Vagina (tissue), 2 donors: ENCODE results near the gene CPLX3.

ENCODE experiments used
- CTCF ChIP-seq, 3 experiments: fragments of 450-650 bp in 2 of 3; fragments of 200-600 bp in 1 of 3; sonication (generic) in 1 of 3; IDR thresholded peaks; one replicate each; pipeline ENCODE4 v1.5.1; 2017 to 2019; ENCODE audit warnings: antibody characterized with exemption in 3 of 3, mild to moderate bottlenecking in 2 of 3, moderate library complexity in 2 of 3
- POLR2A ChIP-seq, 2 donors: fragments of 450-650 bp; IDR thresholded peaks; one replicate each; pipeline ENCODE4 v1.6.1; 2017; ENCODE audit warnings: antibody characterized with exemption in 2 of 2, mild to moderate bottlenecking in 2 of 2, moderate library complexity in 2 of 2

GRCh38 chr15:74785194-74786032, 41.0 kb upstream of the CPLX3 start:
- TF ChIP-seq CTCF (IDR thresholded peaks at IDR 0.05) (no peak), POLR2A (IDR thresholded peaks at IDR 0.05) (no peak)
